Hepatocyte (in vitro differentiated cells): ENCODE data around the gene SHANK3.

Experiments used
- CTCF ChIP-seq: fragments of 200-600 bp; sonication (generic); IDR thresholded peaks from 2 replicates; pipeline ENCODE4 v1.5.1; 2016; ENCODE audit warnings: antibody characterized with exemption, mild to moderate bottlenecking; ENCODE audit not compliant: poor library complexity
- EZH2 ChIP-seq: fragments of 200-600 bp; sonication (generic); IDR thresholded peaks from 2 replicates; pipeline ENCODE4 v1.6.1; 2016; ENCODE audit warnings: antibody characterized with exemption, mild to moderate bottlenecking, borderline replicate concordance

- TF ChIP-seq CTCF (no peak), EZH2 (no peak)
Observed at GRCh38 chr22:50703726-50704509, 31.3 kb downstream of the SHANK3 start.
